DMS79 (cell line): Measurements from ENCODE around the gene TMOD1.
"Not testable (repeated sequence)": the region's sequence is repeated elsewhere in the genome, so short reads cannot be mapped to it uniquely, and the experiment has no call there.

ENCODE experiments used
- DNase-seq: peaks from one replicate; lab custom pipeline; 2025; lab: John Stamatoyannopoulos, UW

The TMOD1 gene

GRCh38 chr9:97498846-97499245 is 2.6 kb upstream of the TMOD1 start:
- not testable (repeated sequence) for DNase-seq

- DNase-seq, result no peak
Measured at GRCh38 chr9:97500263-97500662, 1.2 kb upstream of the TMOD1 start.

GRCh38 chr9:97500765-97501176 is 695 bp upstream of the TMOD1 start:
- peak; percentile 0 for DNase-seq

- DNase-seq, result no peak
Measured at GRCh38 chr9:97501972-97502221, 431 bp downstream of the TMOD1 start.

GRCh38 chr9:97502222-97502983 is 937 bp downstream of the TMOD1 start:
- DNase-seq, result no peak

- no peak for DNase-seq
Measured at GRCh38 chr9:97502984-97503861, 1.8 kb downstream of the TMOD1 start.

- no peak for DNase-seq
Measured at GRCh38 chr9:97503862-97504210, 2.4 kb downstream of the TMOD1 start.

- no peak for DNase-seq
Measured at GRCh38 chr9:97504381-97505216, 3.1 kb downstream of the TMOD1 start.

- no peak for DNase-seq
Measured at GRCh38 chr9:97505845-97506244, 4.4 kb downstream of the TMOD1 start.

- no peak for DNase-seq
Measured at GRCh38 chr9:97506306-97506705, 4.8 kb downstream of the TMOD1 start.

GRCh38 chr9:97506787-97507186 is 5.3 kb downstream of the TMOD1 start:
- no peak for DNase-seq

- no peak for DNase-seq
Measured at GRCh38 chr9:97507428-97507984, 6.0 kb downstream of the TMOD1 start.

GRCh38 chr9:97508852-97509251 is 7.4 kb downstream of the TMOD1 start:
- no peak for DNase-seq

GRCh38 chr9:97510797-97511654 is 9.6 kb downstream of the TMOD1 start:
- DNase-seq, result no peak

GRCh38 chr9:97511655-97512427 is 10.4 kb downstream of the TMOD1 start:
- no peak for DNase-seq

GRCh38 chr9:97512966-97513560 is 11.6 kb downstream of the TMOD1 start:
- no peak for DNase-seq

GRCh38 chr9:97514531-97514930 is 13.1 kb downstream of the TMOD1 start:
- no peak for DNase-seq

GRCh38 chr9:97515662-97516061 is 14.2 kb downstream of the TMOD1 start:
- DNase-seq, result no peak

- DNase-seq, result no peak
Measured at GRCh38 chr9:97516111-97516510, 14.6 kb downstream of the TMOD1 start.
